Gastrocnemius medialis (tissue), 4 donors: Measurements from ENCODE around the gene CNR2. TPM values are rescaled to one million over a fixed set of nuclear protein-coding genes. Genes with fewer than 3 reads are reported as not detected.
A peak's percentile ranks its signal among the peaks of the same experiment; 100 is the strongest.

Source experiments
- ATAC-seq, 2 donors: fragments of 150-250 bp; one replicate each; pipeline ENCODE4 v1.9.1; 2016
- DNase-seq, 2 donors: peaks; one replicate each; pipeline ENCODE4 v3.0.0-alpha.2; 2019
- H3K27ac ChIP-seq, 4 donors: fragments of 200-600 bp; sonication (generic); 1 replicate in 1 of 4; 2 replicates in 3 of 4; pipeline ENCODE4 v1.5.1; 2016 to 2018; ENCODE audit warnings: mild to moderate bottlenecking in 2 of 4, moderate library complexity in 1 of 4
- H3K27me3 ChIP-seq, 3 donors: fragments of 200-600 bp; sonication (generic) in 2 of 3; 1 replicate in 1 of 3; 2 replicates in 2 of 3; pipeline versions ENCODE4 v1.5.1 to v1.6.0; 2016 to 2019; ENCODE audit warnings: mild to moderate bottlenecking in 1 of 3, moderate library complexity in 1 of 3
- H3K36me3 ChIP-seq, 2 donors: fragments of 200-600 bp; sonication (generic) in 1 of 2; one replicate each; pipeline ENCODE4 v1.5.1; 2017 to 2018
- H3K4me1 ChIP-seq, 2 donors: fragments of 200-600 bp; sonication (generic) in 1 of 2; one replicate each; pipeline ENCODE4 v1.5.1; 2016 to 2017; ENCODE audit warnings: mild to moderate bottlenecking in 2 of 2
- H3K4me3 ChIP-seq, 4 donors: fragments of 200-600 bp; sonication (generic) in 3 of 4; 1 replicate in 1 of 4; 2 replicates in 3 of 4; pipeline ENCODE4 v1.5.1; 2016 to 2019; ENCODE audit warnings: mild to moderate bottlenecking in 2 of 4
- H3K9me3 ChIP-seq, 3 donors: fragments of 200-600 bp; sonication (generic) in 2 of 3; 1 replicate in 1 of 3; 2 replicates in 2 of 3; pipeline ENCODE4 v1.5.1; 2016 to 2019
- POLR2A ChIP-seq, 2 donors: fragments of 450-650 bp; IDR thresholded peaks; one replicate each; pipeline ENCODE4 v1.6.1; 2017; ENCODE audit warnings: antibody characterized with exemption in 2 of 2, mild to moderate bottlenecking in 2 of 2, moderate library complexity in 2 of 2
- in situ Hi-C, 4 donors: fragments of 200-750 bp; cut with MboI; loops; one replicate each; pipeline versions ENCODE4 v1.15.0 to v1.8.0; 2017; ENCODE audit warnings: low sequenced_read_pairs in 4 of 4
- intact Hi-C: fragments of 100-400 bp; cut with DNase I; formaldehyde crosslinking; loops from one replicate; pipeline ENCODE4 v1.15.1; 2023; ENCODE audit warnings: low total_unique reads
- total RNA-seq, 4 donors: library from RNA; depleted of rRNA; stranded (reverse); fragments of >200 nt; gene quantifications; one replicate each; pipeline versions ENCODE4 v1.1.0 to v1.2.3, GENCODE V29; 2016
- TF ChIP-seq, protein P1 (sequence below), 5 experiments: fragments of 450-650 bp in 3 of 5; fragments of 200-600 bp in 2 of 5; sonication (generic) in 2 of 5; IDR thresholded peaks in 4 of 5; conservative IDR thresholded peaks in 1 of 5; 1 replicate in 4 of 5; 2 replicates in 1 of 5; pipeline ENCODE4 v1.5.1; 2016 to 2019; ENCODE audit warnings: antibody characterized with exemption in 5 of 5, mild to moderate bottlenecking in 3 of 5, moderate library complexity in 3 of 5

CNR2 gene
- total RNA-seq, 4 donors from 2014 or later, result not detected

- TF ChIP-seq POLR2A (IDR thresholded peaks at IDR 0.05), result no peak
- TF ChIP-seq, protein P1, sequence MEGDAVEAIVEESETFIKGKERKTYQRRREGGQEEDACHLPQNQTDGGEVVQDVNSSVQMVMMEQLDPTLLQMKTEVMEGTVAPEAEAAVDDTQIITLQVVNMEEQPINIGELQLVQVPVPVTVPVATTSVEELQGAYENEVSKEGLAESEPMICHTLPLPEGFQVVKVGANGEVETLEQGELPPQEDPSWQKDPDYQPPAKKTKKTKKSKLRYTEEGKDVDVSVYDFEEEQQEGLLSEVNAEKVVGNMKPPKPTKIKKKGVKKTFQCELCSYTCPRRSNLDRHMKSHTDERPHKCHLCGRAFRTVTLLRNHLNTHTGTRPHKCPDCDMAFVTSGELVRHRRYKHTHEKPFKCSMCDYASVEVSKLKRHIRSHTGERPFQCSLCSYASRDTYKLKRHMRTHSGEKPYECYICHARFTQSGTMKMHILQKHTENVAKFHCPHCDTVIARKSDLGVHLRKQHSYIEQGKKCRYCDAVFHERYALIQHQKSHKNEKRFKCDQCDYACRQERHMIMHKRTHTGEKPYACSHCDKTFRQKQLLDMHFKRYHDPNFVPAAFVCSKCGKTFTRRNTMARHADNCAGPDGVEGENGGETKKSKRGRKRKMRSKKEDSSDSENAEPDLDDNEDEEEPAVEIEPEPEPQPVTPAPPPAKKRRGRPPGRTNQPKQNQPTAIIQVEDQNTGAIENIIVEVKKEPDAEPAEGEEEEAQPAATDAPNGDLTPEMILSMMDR (IDR thresholded peaks at IDR 0.05 in 4 of 5, conservative IDR thresholded peaks at IDR 0.05 in 1 of 5), result no peak
- ATAC-seq (no peak), DNase-seq (no peak)
- no peaks in the 10 kb centered on the region for H3K9me3 ChIP-seq
- intact Hi-C loops (loop anchor here (5.0 kb wide), 1 partner anchor 57 kb away; the partner anchor contains the start of gene FUCA1), in situ Hi-C loops (no loop called here)
- H3K4me1 ChIP-seq, result peaks cover 13 to 20% of the 10 kb centered on the region in 2 donors
- H3K27ac ChIP-seq, result no peak overlapping the region
- no peaks in the 10 kb centered on the region for H3K27me3 ChIP-seq
- no peaks in the 10 kb centered on the region for H3K36me3 ChIP-seq
- H3K4me3 ChIP-seq, result no peak overlapping the region
Observed at GRCh38 chr1:23923592-23924499, 10.7 kb upstream of the CNR2 start.

GRCh38 chr1:23922321-23922943 lies 9.3 kb upstream of the CNR2 start:
- DNase-seq, result no peak
- Histone ChIP-seq H3K4me1 (peaks cover 13 to 20% of the 10 kb centered on the region in 2 donors), H3K36me3 (no peaks in the 10 kb centered on the region), H3K27me3 (no peaks in the 10 kb centered on the region), H3K9me3 (no peaks in the 10 kb centered on the region), H3K4me3 (no peak overlapping the region), H3K27ac (no peak overlapping the region)
- TF ChIP-seq, protein P1 (IDR thresholded peaks at IDR 0.05 in 4 of 5, conservative IDR thresholded peaks at IDR 0.05 in 1 of 5), result no peak
- TF ChIP-seq POLR2A (IDR thresholded peaks at IDR 0.05), result no peak
- in situ Hi-C loops, result no loop called here
- no peak for ATAC-seq
- intact Hi-C loops, result loop anchor here (5.0 kb wide), 1 partner anchor 55 kb away; the partner anchor contains the start of gene FUCA1

DNA sequence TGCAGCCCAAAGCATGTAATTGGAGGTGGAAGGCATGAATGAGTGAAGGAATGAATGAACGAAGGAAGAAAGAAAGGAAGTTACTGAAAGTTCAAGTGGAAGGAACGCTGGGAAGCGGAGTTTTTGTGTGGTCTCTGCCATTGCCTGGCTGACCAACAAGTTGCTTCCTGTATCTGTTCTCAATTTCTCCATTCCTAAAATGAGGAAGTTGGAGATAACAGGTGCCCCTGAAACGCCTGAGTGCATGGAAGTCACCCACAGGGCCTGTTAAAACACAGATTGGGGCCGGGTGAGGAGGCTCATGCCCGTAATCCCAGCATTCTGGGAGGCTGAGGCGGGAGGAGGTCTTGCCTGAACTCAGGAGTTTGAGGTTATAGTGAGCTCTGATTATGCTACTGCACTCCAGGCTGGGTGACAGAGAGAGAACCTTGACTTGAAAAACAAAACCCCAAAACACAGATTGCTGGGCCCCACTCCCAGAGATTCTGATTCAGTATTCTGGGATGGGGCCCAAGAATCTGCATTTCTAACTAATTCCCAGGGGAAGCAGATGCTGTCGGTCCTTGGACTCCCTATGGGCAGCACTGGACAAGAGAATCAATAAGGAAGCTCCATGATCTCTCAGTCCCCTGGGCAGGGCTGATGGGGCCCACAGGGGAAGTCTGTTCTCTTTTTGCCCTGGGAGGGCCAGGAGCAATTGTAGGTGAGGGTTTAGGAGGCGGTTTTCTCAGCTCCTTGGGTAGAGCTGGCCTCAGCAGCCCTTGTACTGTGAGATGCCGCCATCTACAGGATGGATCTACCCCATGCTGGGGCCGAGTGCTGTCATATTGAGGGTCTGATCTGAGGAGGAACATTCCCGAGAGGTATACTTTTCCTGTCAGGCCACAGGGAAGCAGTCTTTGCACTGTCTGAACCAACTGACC lies 3.3 kb upstream of the CNR2 start:
- H3K27ac ChIP-seq, result no peak overlapping the region
- H3K36me3 ChIP-seq, result no peaks in the 10 kb centered on the region
- H3K4me3 ChIP-seq, result no peak overlapping the region
- TF ChIP-seq, protein P1 (IDR thresholded peaks at IDR 0.05 in 4 of 5, conservative IDR thresholded peaks at IDR 0.05 in 1 of 5), result peak; percentile 18 to 44 (median 28)
- TF ChIP-seq POLR2A (IDR thresholded peaks at IDR 0.05), result no peak
- peaks cover 13 to 15% of the 10 kb centered on the region in 2 donors for H3K4me1 ChIP-seq
- in situ Hi-C loops (no loop called here), intact Hi-C loops (loop anchor here (2.0 kb wide), 1 partner anchor 144 kb away; no protein-coding TSS in a partner anchor)
- DNase-seq (peak; percentile 14 to 25), ATAC-seq (peak; percentile 50 to 63)
- no peaks in the 10 kb centered on the region for H3K9me3 ChIP-seq
- H3K27me3 ChIP-seq, result no peaks in the 10 kb centered on the region

GRCh38 chr1:23915466-23915865 lies 2.3 kb upstream of the CNR2 start:
- intact Hi-C loops (no loop called here), in situ Hi-C loops (no loop called here)
- no peak for TF ChIP-seq POLR2A (IDR thresholded peaks at IDR 0.05)
- TF ChIP-seq, protein P1 (IDR thresholded peaks at IDR 0.05 in 4 of 5, conservative IDR thresholded peaks at IDR 0.05 in 1 of 5), result no peak
- H3K4me3 ChIP-seq, result no peak overlapping the region
- ATAC-seq (no peak), DNase-seq (no peak)
- H3K27me3 ChIP-seq, result no peaks in the 10 kb centered on the region
- no peak overlapping the region for H3K27ac ChIP-seq
- no peaks in the 10 kb centered on the region for H3K9me3 ChIP-seq
- H3K36me3 ChIP-seq, result no peaks in the 10 kb centered on the region
- H3K4me1 ChIP-seq, result peaks cover 8 to 9% of the 10 kb centered on the region in 2 donors
